ENCODE results near the gene HES4. TPM values are rescaled to one million over a fixed set of nuclear protein-coding genes. Genes with fewer than 3 reads are reported as not detected.
A peak's percentile ranks its signal among the peaks of the same experiment; 100 is the strongest.

Gene HES4
- polyA plus RNA-seq, 1 of the 3 experiments (the other 2 are of a cell fraction): 4.7 TPM

DNA sequence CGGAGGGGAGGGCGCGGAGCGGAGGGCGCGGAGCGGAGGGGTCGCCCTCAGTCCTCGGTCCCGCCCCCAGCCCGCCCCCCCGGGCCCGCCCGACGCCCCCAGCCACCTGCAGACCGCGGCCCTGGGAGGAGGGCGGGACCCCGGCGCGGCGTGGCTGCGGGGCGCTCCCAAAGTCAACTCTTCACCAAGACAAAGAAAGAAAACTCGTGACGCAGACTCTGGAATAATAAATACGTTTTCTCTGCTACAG is 1.2 kb downstream of the HES4 start:
- no peak overlapping the region for H3K9ac ChIP-seq
- H3F3A ChIP-seq (replicated peaks; ENCODE audit: insufficient read depth): no peaks in the 10 kb centered on the region
- H3K9me2 ChIP-seq: no peaks in the 10 kb centered on the region
- H2AFZ ChIP-seq (ENCODE audit: low read depth): no peak overlapping the region
- WGBS (ENCODE audit: low lambda C conversion rate): 14% methylated on average over 5 of the region's 27 CpGs
- H3K36me3 ChIP-seq (replicated peaks in 1 of 2; ENCODE audit: control insufficient read depth in 1 of 2, insufficient read depth in 2 of 2, low read length in 1 of 2): no peaks in the 10 kb centered on the region
- peak overlapping the region; percentile 44; the same call in 1 of the 2 replicates for H3K4me2 ChIP-seq
- peaks cover 12% of the 10 kb centered on the region; the same call in 1 of the 2 replicates for H3K27me3 ChIP-seq (ENCODE audit: insufficient read depth)
- peak overlapping the region in 1 of 2 experiments; percentile 22; a peak in 1 of 4 replicates for H3K4me3 ChIP-seq (ENCODE audit: low read depth in 2 of 2, low read length in 1 of 2)
- H3K9me3 ChIP-seq: no peaks in the 10 kb centered on the region
- DNase-seq: no peak
- H3K27ac ChIP-seq (ENCODE audit: low read depth in 2 of 2, low read length in 1 of 2): no peak overlapping the region
- ChIA-PET CTCF (interaction anchor here (0.8 to 13.2 kb wide), 4 partner anchors 16 to 93 kb away, joined by 3 to 246 read pairs (median 4); partner anchors contain the start of gene PERM1), POLR2A (no interaction called here)
- no peaks in the 10 kb centered on the region for H3K79me2 ChIP-seq (ENCODE audit: insufficient read depth)
- H3K4me1 ChIP-seq (ENCODE audit: control insufficient read depth in 1 of 2, insufficient read depth in 2 of 2, low read depth in 1 of 2, low read length in 1 of 2): peaks cover 0 to 15% of the 10 kb centered on the region in 2 experiments; a peak in 1 of 4 replicates
- no peaks in the 10 kb centered on the region for H4K20me1 ChIP-seq (ENCODE audit: insufficient read depth)
- TF ChIP-seq SMC3 (IDR thresholded peaks at IDR 0.05; ENCODE audit: low read depth, low read length) (no peak), RFX5 (IDR thresholded peaks at IDR 0.05; ENCODE audit: low read length) (no peak), NRF1 (IDR thresholded peaks at IDR 0.05; ENCODE audit: low read depth, low read length) (no peak), FOXM1 (IDR thresholded peaks at IDR 0.05; ENCODE audit: low read depth) (no peak), GABPA (IDR thresholded peaks at IDR 0.05; ENCODE audit: low read depth) (no peak), POLR2AphosphoS5 (IDR thresholded peaks at IDR 0.05; ENCODE audit: low read depth, low read length) (no peak), RAD21 (IDR thresholded peaks at IDR 0.05; ENCODE audit: low read length) (no peak), RXRA (IDR thresholded peaks at IDR 0.05; ENCODE audit: borderline replicate concordance, low read depth) (no peak)
- TF ChIP-seq, protein P1, sequence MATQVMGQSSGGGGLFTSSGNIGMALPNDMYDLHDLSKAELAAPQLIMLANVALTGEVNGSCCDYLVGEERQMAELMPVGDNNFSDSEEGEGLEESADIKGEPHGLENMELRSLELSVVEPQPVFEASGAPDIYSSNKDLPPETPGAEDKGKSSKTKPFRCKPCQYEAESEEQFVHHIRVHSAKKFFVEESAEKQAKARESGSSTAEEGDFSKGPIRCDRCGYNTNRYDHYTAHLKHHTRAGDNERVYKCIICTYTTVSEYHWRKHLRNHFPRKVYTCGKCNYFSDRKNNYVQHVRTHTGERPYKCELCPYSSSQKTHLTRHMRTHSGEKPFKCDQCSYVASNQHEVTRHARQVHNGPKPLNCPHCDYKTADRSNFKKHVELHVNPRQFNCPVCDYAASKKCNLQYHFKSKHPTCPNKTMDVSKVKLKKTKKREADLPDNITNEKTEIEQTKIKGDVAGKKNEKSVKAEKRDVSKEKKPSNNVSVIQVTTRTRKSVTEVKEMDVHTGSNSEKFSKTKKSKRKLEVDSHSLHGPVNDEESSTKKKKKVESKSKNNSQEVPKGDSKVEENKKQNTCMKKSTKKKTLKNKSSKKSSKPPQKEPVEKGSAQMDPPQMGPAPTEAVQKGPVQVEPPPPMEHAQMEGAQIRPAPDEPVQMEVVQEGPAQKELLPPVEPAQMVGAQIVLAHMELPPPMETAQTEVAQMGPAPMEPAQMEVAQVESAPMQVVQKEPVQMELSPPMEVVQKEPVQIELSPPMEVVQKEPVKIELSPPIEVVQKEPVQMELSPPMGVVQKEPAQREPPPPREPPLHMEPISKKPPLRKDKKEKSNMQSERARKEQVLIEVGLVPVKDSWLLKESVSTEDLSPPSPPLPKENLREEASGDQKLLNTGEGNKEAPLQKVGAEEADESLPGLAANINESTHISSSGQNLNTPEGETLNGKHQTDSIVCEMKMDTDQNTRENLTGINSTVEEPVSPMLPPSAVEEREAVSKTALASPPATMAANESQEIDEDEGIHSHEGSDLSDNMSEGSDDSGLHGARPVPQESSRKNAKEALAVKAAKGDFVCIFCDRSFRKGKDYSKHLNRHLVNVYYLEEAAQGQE (IDR thresholded peaks at IDR 0.05; ENCODE audit: low read depth, low read length): no peak
- TF ChIP-seq, protein P2, sequence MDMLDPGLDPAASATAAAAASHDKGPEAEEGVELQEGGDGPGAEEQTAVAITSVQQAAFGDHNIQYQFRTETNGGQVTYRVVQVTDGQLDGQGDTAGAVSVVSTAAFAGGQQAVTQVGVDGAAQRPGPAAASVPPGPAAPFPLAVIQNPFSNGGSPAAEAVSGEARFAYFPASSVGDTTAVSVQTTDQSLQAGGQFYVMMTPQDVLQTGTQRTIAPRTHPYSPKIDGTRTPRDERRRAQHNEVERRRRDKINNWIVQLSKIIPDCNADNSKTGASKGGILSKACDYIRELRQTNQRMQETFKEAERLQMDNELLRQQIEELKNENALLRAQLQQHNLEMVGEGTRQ (IDR thresholded peaks at IDR 0.05; ENCODE audit: borderline replicate concordance, low read depth, low read length): no peak

DNA sequence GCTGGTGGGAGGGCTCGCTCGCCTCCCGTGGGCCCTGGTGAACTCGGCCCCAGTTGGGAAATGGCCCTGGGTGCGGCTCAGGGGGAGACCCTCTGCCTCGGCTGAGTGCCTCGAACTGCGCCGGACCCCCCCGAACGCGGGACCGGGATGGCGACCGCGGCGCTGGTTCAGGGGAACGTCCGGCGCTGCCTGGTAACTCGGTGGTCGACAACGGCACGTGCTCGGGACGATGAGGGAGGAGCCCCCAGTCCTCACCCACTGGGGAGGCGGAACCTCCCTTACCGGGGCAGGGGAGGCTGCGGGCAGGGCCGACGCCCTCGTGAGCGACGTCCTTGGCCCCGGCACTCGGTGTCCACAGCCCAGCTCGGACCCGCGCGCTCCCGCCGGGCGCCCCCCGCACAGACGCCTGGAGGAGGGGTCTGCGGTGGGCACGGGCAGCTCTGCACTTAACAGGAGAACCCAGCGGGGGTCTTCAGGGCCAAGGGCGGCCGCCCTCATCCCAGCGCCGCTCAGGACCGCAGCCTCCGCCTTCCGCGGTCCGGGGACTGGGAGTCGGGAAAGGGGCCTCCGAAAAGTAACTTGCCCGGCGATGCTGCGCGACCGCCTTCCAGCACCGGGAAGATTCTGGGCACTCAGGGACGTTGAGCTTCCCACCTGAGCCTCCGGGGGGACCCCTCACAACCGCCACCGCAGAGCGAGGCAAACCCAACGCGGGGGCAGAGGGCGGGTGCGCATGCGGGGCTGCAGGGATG is 1.7 kb downstream of the HES4 start:
- H2AFZ ChIP-seq (ENCODE audit: low read depth): no peak overlapping the region
- H4K20me1 ChIP-seq (ENCODE audit: insufficient read depth): no peaks in the 10 kb centered on the region
- TF ChIP-seq NRF1 (IDR thresholded peaks at IDR 0.05; ENCODE audit: low read depth, low read length) (no peak), POLR2AphosphoS5 (IDR thresholded peaks at IDR 0.05; ENCODE audit: low read depth, low read length) (no peak), YY1 (IDR thresholded peaks at IDR 0.05; ENCODE audit: low read depth) (no peak), RCOR1 (IDR thresholded peaks at IDR 0.05; ENCODE audit: low read length) (no peak), EP300 (IDR thresholded peaks at IDR 0.05; ENCODE audit: borderline replicate concordance in 1 of 2, low read depth in 1 of 2, low read length in 1 of 2) (no peak), MXI1 (IDR thresholded peaks at IDR 0.05; ENCODE audit: low read depth, low read length) (no peak), SIN3A (IDR thresholded peaks at IDR 0.05; ENCODE audit: borderline replicate concordance, low read depth, low read length) (no peak), CHD2 (IDR thresholded peaks at IDR 0.05; ENCODE audit: low read length, partially characterized antibody) (no peak)
- TF ChIP-seq, protein P3, sequence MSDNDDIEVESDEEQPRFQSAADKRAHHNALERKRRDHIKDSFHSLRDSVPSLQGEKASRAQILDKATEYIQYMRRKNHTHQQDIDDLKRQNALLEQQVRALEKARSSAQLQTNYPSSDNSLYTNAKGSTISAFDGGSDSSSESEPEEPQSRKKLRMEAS (IDR thresholded peaks at IDR 0.05; ENCODE audit: low read depth): no peak
- H3K4me1 ChIP-seq (ENCODE audit: control insufficient read depth in 1 of 2, insufficient read depth in 2 of 2, low read depth in 1 of 2, low read length in 1 of 2): peaks cover 0 to 11% of the 10 kb centered on the region in 2 experiments; a peak in 1 of 4 replicates
- no peak overlapping the region for H3K4me3 ChIP-seq (ENCODE audit: low read depth in 2 of 2, low read length in 1 of 2)
- H3K27me3 ChIP-seq (ENCODE audit: insufficient read depth): peaks cover 12% of the 10 kb centered on the region; the same call in 1 of the 2 replicates
- H3K9me3 ChIP-seq: no peaks in the 10 kb centered on the region
- H3K4me2 ChIP-seq: no peak overlapping the region
- ChIA-PET POLR2A (no interaction called here), CTCF (interaction anchor here (0.5 to 13.2 kb wide), 8 partner anchors 9 to 93 kb away, joined by 3 to 246 read pairs (median 3); partner anchors contain the start of gene PERM1)
- no peaks in the 10 kb centered on the region for H3K9me2 ChIP-seq
- no peaks in the 10 kb centered on the region for H3K36me3 ChIP-seq (replicated peaks in 1 of 2; ENCODE audit: control insufficient read depth in 1 of 2, insufficient read depth in 2 of 2, low read length in 1 of 2)
- WGBS (ENCODE audit: low lambda C conversion rate): 18% methylated on average over 16 of the region's 75 CpGs
- H3F3A ChIP-seq (replicated peaks; ENCODE audit: insufficient read depth): no peaks in the 10 kb centered on the region
- H3K79me2 ChIP-seq (ENCODE audit: insufficient read depth): no peaks in the 10 kb centered on the region
- DNase-seq: peak; percentile 56
- H3K27ac ChIP-seq (ENCODE audit: low read depth in 2 of 2, low read length in 1 of 2): no peak overlapping the region
- H3K9ac ChIP-seq: no peak overlapping the region
